AG04450 (cell line): ENCODE measurements around the gene CPLANE2. TPM values are rescaled to one million over a fixed set of nuclear protein-coding genes. Genes with fewer than 3 reads are reported as not detected.

Source experiments
- CTCF ChIA-PET: fragments of 300-600, 350-600 bp; formaldehyde crosslinking; extraction: SDS; loops from one replicate; lab custom pipeline; 2022; ENCODE audit warnings: antibody characterized with exemption, inconsistent platforms; lab: Charles Lee
- POLR2A ChIA-PET: fragments of 350-600 bp; formaldehyde crosslinking; extraction: SDS; loops from one replicate; lab custom pipeline; 2021; ENCODE audit warnings: antibody characterized with exemption, inconsistent platforms; lab: Yijun Ruan, JAX
- DNase-seq: peaks from one replicate; pipeline ENCODE4 v3.0.0-alpha.2; 2011; ENCODE audit warnings: low read depth, low spot score
- H3K27ac ChIP-seq: one replicate; pipeline ENCODE4 v1.5.1; 2012; ENCODE audit warnings: low read depth, low read length, control low read depth
- H3K27me3 ChIP-seq: one replicate; pipeline ENCODE4 v1.6.0; 2012; ENCODE audit warnings: low read length; ENCODE audit not compliant: control insufficient read depth, insufficient read depth
- H3K4me3 ChIP-seq: 2 replicates; pipeline ENCODE4 v1.5.1; 2011; ENCODE audit warnings: mild to moderate bottlenecking, low read depth, low read length, control low read depth
- H3K9me3 ChIP-seq: 2 replicates; pipeline ENCODE4 v1.5.1; 2012; ENCODE audit warnings: low read length; ENCODE audit not compliant: control insufficient read depth, insufficient read depth
- CTCF ChIP-seq: IDR thresholded peaks from 2 replicates; pipeline ENCODE4 v1.5.1; 2011; ENCODE audit warnings: low read depth, low read length, control low read depth, inconsistent platforms
- polyA plus RNA-seq: library from polyadenylated mRNA; depleted of rRNA; stranded (reverse); fragments of >200 nt; gene quantifications from 2 replicates; pipeline ENCODE4 v1.2.3, GENCODE V29; 2011

Gene CPLANE2
- polyA plus RNA-seq, 1 experiment = 3.6 TPM

GRCh38 chr1:16211824-16212223 lies 25.2 kb downstream of the CPLANE2 start:
- DNase-seq = no peak
- H3K9me3 ChIP-seq = no peaks in the 10 kb centered on the region; the same call in 1 of the 2 replicates
- no peak overlapping the region for H3K4me3 ChIP-seq
- ChIA-PET CTCF (interaction anchor here (0.6 kb wide), 1 partner anchor 25 kb away, joined by 3 read pairs; no protein-coding TSS in a partner anchor), POLR2A (no interaction called here)
- H3K27me3 ChIP-seq = peaks cover 5% of the 10 kb centered on the region
- H3K27ac ChIP-seq = no peak overlapping the region
- no peak for TF ChIP-seq CTCF

DNA sequence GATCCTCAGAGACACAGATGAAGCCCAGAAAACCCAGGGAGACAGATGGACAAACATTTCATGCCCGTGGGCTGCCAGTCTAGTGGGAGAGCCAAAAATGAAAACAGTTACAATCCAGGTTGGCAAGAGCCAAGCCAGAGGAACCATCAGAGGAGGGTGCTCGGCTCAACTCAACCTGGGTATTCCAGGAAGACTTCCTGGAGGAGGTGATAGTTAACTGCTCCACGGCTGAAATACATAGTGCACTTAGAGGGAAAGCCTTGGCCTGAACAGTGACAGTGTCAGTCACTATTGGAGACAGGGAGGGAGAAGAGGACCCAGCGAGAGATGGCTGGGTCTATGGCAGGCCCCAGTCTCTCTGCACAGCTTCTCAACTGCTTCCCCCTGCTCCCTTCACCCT lies 26.4 kb downstream of the CPLANE2 start:
- Histone ChIP-seq H3K9me3 (no peaks in the 10 kb centered on the region; the same call in 1 of the 2 replicates), H3K4me3 (no peak overlapping the region), H3K27me3 (peaks cover 5% of the 10 kb centered on the region), H3K27ac (no peak overlapping the region)
- no peak for TF ChIP-seq CTCF
- CTCF ChIA-PET = interaction anchor here (0.6 kb wide), 1 partner anchor 11 kb away, joined by 5 read pairs; no protein-coding TSS in a partner anchor
- no peak for DNase-seq
- POLR2A ChIA-PET = no interaction called here

DNA sequence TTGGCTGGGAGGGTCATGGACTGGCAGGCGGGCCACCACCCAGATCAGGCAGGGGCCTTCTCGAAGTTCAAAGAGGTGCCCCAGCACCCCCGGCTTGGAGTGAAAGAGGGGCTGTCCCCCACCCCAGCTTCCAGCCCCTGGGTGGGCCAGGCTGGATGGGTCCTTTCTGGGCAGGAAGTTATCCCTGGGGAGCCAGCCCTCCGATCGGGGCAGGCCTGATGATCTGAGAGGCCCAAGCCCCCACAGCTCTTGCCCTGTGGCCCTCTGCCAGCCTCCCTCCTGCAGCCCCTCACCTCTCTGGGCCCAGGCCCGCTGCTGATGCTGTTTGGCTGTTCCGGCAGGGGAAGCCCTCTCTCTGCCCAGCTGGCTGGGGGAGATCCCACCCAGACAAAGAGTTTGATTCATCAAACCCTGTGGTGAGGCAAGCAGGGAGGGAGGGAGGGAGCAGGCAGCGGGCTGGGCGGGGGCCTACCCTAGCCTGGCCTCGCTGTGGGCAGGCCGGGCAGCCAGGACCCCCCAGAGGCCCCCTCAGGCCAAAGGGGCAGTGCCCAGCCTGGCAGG lies 27.1 kb downstream of the CPLANE2 start:
- Histone ChIP-seq H3K4me3 (no peak overlapping the region), H3K27ac (no peak overlapping the region), H3K9me3 (no peaks in the 10 kb centered on the region; the same call in 1 of the 2 replicates), H3K27me3 (peaks cover 5% of the 10 kb centered on the region)
- no peak for DNase-seq
- ChIA-PET POLR2A (no interaction called here), CTCF (no interaction called here)
- TF ChIP-seq CTCF = no peak

DNA sequence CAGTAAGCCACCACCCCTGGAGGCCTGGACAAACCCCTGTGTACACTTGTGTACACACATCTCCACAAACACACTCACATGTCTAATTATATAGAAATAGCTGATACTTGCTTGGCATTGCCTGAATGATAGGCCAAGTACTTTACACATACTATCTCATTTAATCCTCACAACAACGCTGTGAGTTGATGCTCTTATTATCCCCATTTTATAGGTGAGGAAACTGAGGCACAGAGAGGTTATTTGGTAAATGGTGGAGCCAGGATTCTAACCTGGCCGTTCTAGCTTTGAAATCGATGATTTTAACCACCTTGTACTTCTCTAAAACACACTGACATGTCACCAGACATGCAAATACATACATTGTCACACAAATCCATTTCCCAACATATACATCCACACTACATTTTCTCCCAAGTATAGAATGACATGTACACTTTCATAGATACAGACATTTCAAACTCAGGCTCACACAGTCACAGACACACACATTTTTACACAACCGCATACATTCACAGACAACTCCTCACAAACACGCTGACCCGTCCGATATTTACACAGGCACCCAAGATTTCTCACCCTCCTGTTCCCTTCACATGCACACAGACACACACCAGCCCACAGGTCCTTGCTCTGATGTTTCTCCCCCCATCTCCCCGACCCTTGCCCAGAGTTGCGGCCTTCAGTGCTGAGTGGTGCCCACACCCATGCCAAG lies 27.7 kb downstream of the CPLANE2 start:
- no peak for DNase-seq
- Histone ChIP-seq H3K27me3 (peaks cover 5% of the 10 kb centered on the region), H3K4me3 (no peak overlapping the region), H3K9me3 (no peaks in the 10 kb centered on the region; the same call in 1 of the 2 replicates), H3K27ac (no peak overlapping the region)
- CTCF ChIA-PET = no interaction called here
- TF ChIP-seq CTCF = no peak
- POLR2A ChIA-PET = no interaction called here

- H3K9me3 ChIP-seq = no peaks in the 10 kb centered on the region; the same call in 1 of the 2 replicates
- DNase-seq = no peak
- no peak overlapping the region for H3K27ac ChIP-seq
- no peak overlapping the region for H3K4me3 ChIP-seq
- ChIA-PET POLR2A (interaction anchor here (0.7 to 0.9 kb wide), 2 partner anchors 9 to 67 kb away, joined by 3 to 4 read pairs; no protein-coding TSS in a partner anchor), CTCF (no interaction called here)
- no peak for TF ChIP-seq CTCF
- peaks cover 5% of the 10 kb centered on the region for H3K27me3 ChIP-seq
Observed at GRCh38 chr1:16208270-16208987, 28.6 kb downstream of the CPLANE2 start.
